Progenitor cell of endocrine pancreas (in vitro differentiated cells): Measurements from ENCODE around the gene CA9. TPM values are rescaled to one million over a fixed set of nuclear protein-coding genes. Genes with fewer than 3 reads are reported as not detected.

ENCODE experiments used
- DNase-seq: peaks from one replicate; pipeline ENCODE4 v3.0.0; 2021; ENCODE audit warnings: low spot score; ENCODE audit not compliant: unreplicated experiment
- H3K27ac Mint-ChIP-seq: 2 replicates; pipeline ENCODE4 v1.8.0; 2021; ENCODE audit warnings: mild to moderate bottlenecking, moderate library complexity, mixed read lengths
- H3K27me3 Mint-ChIP-seq: 2 replicates; pipeline ENCODE4 v1.8.0; 2021; ENCODE audit warnings: mixed read lengths
- H3K36me3 Mint-ChIP-seq: 2 replicates; pipeline ENCODE4 v1.8.0; 2022; ENCODE audit warnings: mixed read lengths; ENCODE audit not compliant: insufficient read depth
- H3K4me1 Mint-ChIP-seq: 2 replicates; pipeline ENCODE4 v1.8.0; 2021; ENCODE audit warnings: low read depth, mixed read lengths
- H3K4me3 Mint-ChIP-seq: 2 replicates; pipeline ENCODE4 v1.8.0; 2021; ENCODE audit warnings: low read depth, mild to moderate bottlenecking, moderate library complexity, mixed read lengths
- H3K9me3 Mint-ChIP-seq: 2 replicates; pipeline ENCODE4 v1.8.0; 2021; ENCODE audit warnings: low read depth, mixed read lengths
- CTCF ChIP-seq: fragments of 200-600 bp; sonication (generic); IDR thresholded peaks from one replicate; pipeline ENCODE4 v1.5.0; 2021; ENCODE audit warnings: antibody characterized with exemption, mild to moderate bottlenecking; ENCODE audit not compliant: unreplicated experiment
- total RNA-seq: library from RNA; stranded (reverse); gene quantifications from 2 replicates; pipeline ENCODE4 v1.2.1, GENCODE V29; 2021

Gene CA9
- total RNA-seq, 1 donor from 2014 or later = 0.31 TPM

GRCh38 chr9:35717132-35717870 lies 43.6 kb downstream of the CA9 start:
- H3K4me1 Mint-ChIP-seq = no peaks in the 10 kb centered on the region
- no peak for DNase-seq
- peaks cover 30% of the 10 kb centered on the region for H3K36me3 Mint-ChIP-seq
- no peak overlapping the region for H3K27ac Mint-ChIP-seq
- no peaks in the 10 kb centered on the region for H3K27me3 Mint-ChIP-seq
- no peaks in the 10 kb centered on the region for H3K9me3 Mint-ChIP-seq
- no peak for TF ChIP-seq CTCF
- no peak overlapping the region for H3K4me3 Mint-ChIP-seq

GRCh38 chr9:35718721-35719511 lies 45.2 kb downstream of the CA9 start:
- TF ChIP-seq CTCF = no peak
- Mint-ChIP-seq H3K9me3 (no peaks in the 10 kb centered on the region), H3K36me3 (peaks cover 29% of the 10 kb centered on the region), H3K27ac (no peak overlapping the region), H3K4me1 (no peaks in the 10 kb centered on the region), H3K4me3 (no peak overlapping the region), H3K27me3 (no peaks in the 10 kb centered on the region)
- DNase-seq = no peak

- H3K4me1 Mint-ChIP-seq = no peaks in the 10 kb centered on the region
- no peak overlapping the region for H3K27ac Mint-ChIP-seq
- no peak overlapping the region for H3K4me3 Mint-ChIP-seq
- H3K36me3 Mint-ChIP-seq = peaks cover 30% of the 10 kb centered on the region
- TF ChIP-seq CTCF = no peak
- no peaks in the 10 kb centered on the region for H3K9me3 Mint-ChIP-seq
- no peak for DNase-seq
- no peaks in the 10 kb centered on the region for H3K27me3 Mint-ChIP-seq
Measured at GRCh38 chr9:35719546-35719945, 45.8 kb downstream of the CA9 start.

- H3K9me3 Mint-ChIP-seq = no peaks in the 10 kb centered on the region
- no peaks in the 10 kb centered on the region for H3K27me3 Mint-ChIP-seq
- H3K27ac Mint-ChIP-seq = no peak overlapping the region
- H3K36me3 Mint-ChIP-seq = peaks cover 25% of the 10 kb centered on the region
- TF ChIP-seq CTCF = no peak
- H3K4me1 Mint-ChIP-seq = peaks cover 4% of the 10 kb centered on the region
- no peak for DNase-seq
- H3K4me3 Mint-ChIP-seq = no peak overlapping the region
Measured at GRCh38 chr9:35723426-35723825, 49.7 kb downstream of the CA9 start.

GRCh38 chr9:35723908-35724307 lies 50.2 kb downstream of the CA9 start:
- H3K9me3 Mint-ChIP-seq = no peaks in the 10 kb centered on the region
- H3K27ac Mint-ChIP-seq = no peak overlapping the region
- H3K27me3 Mint-ChIP-seq = no peaks in the 10 kb centered on the region
- H3K36me3 Mint-ChIP-seq = peaks cover 25% of the 10 kb centered on the region
- peaks cover 4% of the 10 kb centered on the region for H3K4me1 Mint-ChIP-seq
- DNase-seq = no peak
- no peak overlapping the region for H3K4me3 Mint-ChIP-seq
- TF ChIP-seq CTCF = no peak
